H9 (cell line): ENCODE measurements around the gene TOMM22. TPM values are rescaled to one million over a fixed set of nuclear protein-coding genes. Genes with fewer than 3 reads are reported as not detected.

Experiments used
- DNase-seq: peaks from one replicate; pipeline ENCODE4 v3.0.0-alpha.2; 2017
- H2AFZ ChIP-seq: one replicate; pipeline ENCODE4 v1.6.1; 2013; ENCODE audit warnings: mild to moderate bottlenecking, low read length, control low read depth, moderate library complexity
- H2AK5ac ChIP-seq: 2 replicates; pipeline ENCODE4 v1.6.1; 2013; ENCODE audit warnings: low read length, control low read depth, mixed read lengths; ENCODE audit not compliant: insufficient read length
- H2BK120ac ChIP-seq: one replicate; pipeline ENCODE4 v1.6.1; 2013; ENCODE audit warnings: low read depth, mild to moderate bottlenecking, low read length, control low read depth, inconsistent platforms; ENCODE audit not compliant: poor library complexity, severe bottlenecking
- H2BK12ac ChIP-seq: 2 replicates; pipeline ENCODE4 v1.6.1; 2013; ENCODE audit warnings: low read length, control low read depth, mixed read lengths, low read depth; ENCODE audit not compliant: insufficient read length
- H2BK15ac ChIP-seq: 2 replicates; pipeline ENCODE4 v1.6.1; 2013; ENCODE audit warnings: low read depth, low read length, control low read depth
- H2BK20ac ChIP-seq: one replicate; pipeline ENCODE4 v1.6.1; 2013; ENCODE audit warnings: low read depth, mild to moderate bottlenecking, low read length, control low read depth, inconsistent platforms; ENCODE audit not compliant: poor library complexity, severe bottlenecking
- H2BK5ac ChIP-seq: 2 replicates; pipeline ENCODE4 v1.6.1; 2013; ENCODE audit warnings: low read length, control low read depth, mixed read lengths; ENCODE audit not compliant: insufficient read length
- H3K14ac ChIP-seq: 2 replicates; pipeline ENCODE4 v1.6.1; 2013; ENCODE audit warnings: low read length, control low read depth; ENCODE audit not compliant: insufficient read depth
- H3K18ac ChIP-seq: 2 replicates; pipeline ENCODE4 v1.6.1; 2013; ENCODE audit warnings: low read depth, mild to moderate bottlenecking, mixed read lengths, low read length, control low read depth; ENCODE audit not compliant: insufficient read length
- H3K23ac ChIP-seq: 2 replicates; pipeline ENCODE4 v1.6.1; 2013; ENCODE audit warnings: low read length, control low read depth, mixed read lengths, low read depth; ENCODE audit not compliant: insufficient read length
- H3K23me2 ChIP-seq: 2 replicates; pipeline ENCODE4 v1.6.1; 2013; ENCODE audit warnings: low read depth, mild to moderate bottlenecking, mixed read lengths, low read length, control low read depth; ENCODE audit not compliant: insufficient read length, poor library complexity, severe bottlenecking
- H3K27ac ChIP-seq: 2 replicates; pipeline ENCODE4 v1.5.1; 2013; ENCODE audit warnings: low read length, control low read depth, mixed read lengths, low read depth; ENCODE audit not compliant: insufficient read length
- H3K27me3 ChIP-seq: 2 replicates; pipeline ENCODE4 v1.6.1; 2013; ENCODE audit warnings: low read length, control low read depth, inconsistent platforms; ENCODE audit not compliant: insufficient read depth
- H3K4ac ChIP-seq: 2 replicates; pipeline ENCODE4 v1.6.1; 2013; ENCODE audit warnings: low read depth, mild to moderate bottlenecking, control low read depth, inconsistent platforms, low read length, moderate library complexity
- H3K4me1 ChIP-seq: 2 replicates; pipeline ENCODE4 v1.6.1; 2013; ENCODE audit warnings: low read length, control low read depth, inconsistent platforms; ENCODE audit not compliant: insufficient read depth
- H3K4me2 ChIP-seq: 2 replicates; pipeline ENCODE4 v1.6.1; 2013; ENCODE audit warnings: low read length, control low read depth, mixed read lengths; ENCODE audit not compliant: insufficient read length, insufficient read depth
- H3K56ac ChIP-seq: 2 replicates; pipeline ENCODE4 v1.6.1; 2013; ENCODE audit warnings: low read depth, mild to moderate bottlenecking, mixed read lengths, low read length, control low read depth; ENCODE audit not compliant: insufficient read length
- H3K79me1 ChIP-seq: 2 replicates; pipeline ENCODE4 v1.6.1; 2013; ENCODE audit warnings: low read depth, mild to moderate bottlenecking, moderate library complexity, low read length, control low read depth, inconsistent platforms; ENCODE audit not compliant: insufficient read depth, poor library complexity, severe bottlenecking
- H3K79me2 ChIP-seq: 2 replicates; pipeline ENCODE4 v1.6.1; 2013; ENCODE audit warnings: low read length, control low read depth, inconsistent platforms; ENCODE audit not compliant: insufficient read depth
- H3K9ac ChIP-seq: 2 replicates; pipeline ENCODE4 v1.6.1; 2013; ENCODE audit warnings: low read length, control low read depth, mixed read lengths; ENCODE audit not compliant: insufficient read length; ENCODE audit errors: extremely low read depth
- H3K9me3 ChIP-seq: one replicate; pipeline ENCODE4 v1.6.1; 2013; ENCODE audit warnings: low read depth, low read length, inconsistent platforms; ENCODE audit not compliant: control insufficient read depth
- H3T11ph ChIP-seq: one replicate; pipeline ENCODE4 v1.6.1; 2013; ENCODE audit warnings: mild to moderate bottlenecking, low read length, control low read depth, inconsistent platforms
- H4K20me1 ChIP-seq: one replicate; pipeline ENCODE4 v1.6.1; 2013; ENCODE audit not compliant: control insufficient read depth, insufficient read length, insufficient read depth
- H4K5ac ChIP-seq: 2 replicates; pipeline ENCODE4 v1.6.1; 2013; ENCODE audit warnings: low read depth, mild to moderate bottlenecking, mixed read lengths, low read length, control low read depth; ENCODE audit not compliant: insufficient read length
- H4K8ac ChIP-seq: replicated peaks from 2 replicates; pipeline ENCODE4 v1.6.1; 2013; ENCODE audit warnings: low read length, control low read depth, mixed read lengths, low read depth; ENCODE audit not compliant: insufficient read length
- H4K91ac ChIP-seq: 2 replicates; pipeline ENCODE4 v1.6.1; 2013; ENCODE audit warnings: low read depth, mild to moderate bottlenecking, moderate library complexity, mixed read lengths, low read length, control low read depth; ENCODE audit not compliant: insufficient read length
- H3K27ac Mint-ChIP-seq, 3 experiments: 2 replicates in 2 of 3; 3 replicates in 1 of 3; pipeline ENCODE4 v1.8.0; 2020 to 2021; ENCODE audit warnings: mixed read lengths in 3 of 3, mild to moderate bottlenecking in 1 of 3, moderate library complexity in 1 of 3
- H3K27me3 Mint-ChIP-seq: 2 replicates; pipeline ENCODE4 v1.8.0; 2021; ENCODE audit warnings: low read depth, mild to moderate bottlenecking, moderate library complexity, mixed read lengths
- H3K36me3 Mint-ChIP-seq, 3 experiments: 2 replicates in 2 of 3; 3 replicates in 1 of 3; pipeline ENCODE4 v1.8.0; 2020 to 2021; ENCODE audit warnings: low read depth in 3 of 3, mixed read lengths in 3 of 3; ENCODE audit not compliant: insufficient read depth in 1 of 3
- H3K4me1 Mint-ChIP-seq, 2 experiments: 2 replicates each; pipeline ENCODE4 v1.8.0; 2020; ENCODE audit warnings: mixed read lengths in 2 of 2
- H3K4me3 Mint-ChIP-seq, 2 experiments: 2 replicates in 1 of 2; 3 replicates in 1 of 2; pipeline ENCODE4 v1.8.0; 2020 to 2021; ENCODE audit warnings: mild to moderate bottlenecking in 2 of 2, mixed read lengths in 2 of 2, moderate library complexity in 1 of 2
- H3K9me3 Mint-ChIP-seq, 2 experiments: 2 replicates in 1 of 2; 3 replicates in 1 of 2; pipeline ENCODE4 v1.8.0; 2020; ENCODE audit warnings: mild to moderate bottlenecking in 2 of 2, mixed read lengths in 2 of 2, moderate library complexity in 1 of 2
- CTCF ChIP-seq: fragments of 200-600 bp; sonication (generic); conservative IDR thresholded peaks from 3 replicates; pipeline ENCODE4 v1.8.0; 2021; ENCODE audit warnings: antibody characterized with exemption, mild to moderate bottlenecking
- WGBS: extraction: QIAGEN DNeasy Blood & Tissue Kit; methylation state at CpG from one replicate; pipeline ENCODE4 v1.1.7; 2013; ENCODE audit warnings: missing lambda C conversion rate, low lambda C conversion rate, mixed read lengths; ENCODE audit not compliant: insufficient read length; ENCODE audit errors: extremely low coverage; 5-methylcytosine and 5-hydroxymethylcytosine counted together
- total RNA-seq: library from RNA; stranded (reverse); gene quantifications from 2 replicates; pipeline ENCODE4 v1.2.1, GENCODE V29; 2021

Gene TOMM22
- total RNA-seq, 1 experiment from 2014 or later: 128 TPM

- H3K23ac ChIP-seq: no peak overlapping the region
- Mint-ChIP-seq H3K4me3 (peak overlapping the region; percentile 88 to 97), H3K36me3 (peaks cover 5 to 15% (median 6%) of the 10 kb centered on the region in 3 experiments), H3K9me3 (peaks cover 0 to 5% of the 10 kb centered on the region in 2 experiments; a peak in 3 of 5 replicates), H3K27me3 (no peaks in the 10 kb centered on the region; the same call in 1 of the 2 replicates), H3K27ac (peak overlapping the region in 2 of 3 experiments; percentile 88 to 100; a peak in 4 of 7 replicates), H3K4me1 (peaks cover 10% of the 10 kb centered on the region in 2 experiments)
- no peak overlapping the region for H3K56ac ChIP-seq
- no peak overlapping the region for H2BK12ac ChIP-seq
- peaks cover 16% of the 10 kb centered on the region for H3K23me2 ChIP-seq
- peak overlapping the region; percentile 73 for H3K9ac ChIP-seq
- H2BK15ac ChIP-seq: no peak overlapping the region
- no peak overlapping the region for H2BK120ac ChIP-seq
- no peak overlapping the region for H2AFZ ChIP-seq
- peak overlapping the region; percentile 84 for H3K14ac ChIP-seq
- H3K4me1 ChIP-seq: no peaks in the 10 kb centered on the region
- no peaks in the 10 kb centered on the region for H3K79me1 ChIP-seq
- H3K9me3 ChIP-seq: no peaks in the 10 kb centered on the region
- H3K79me2 ChIP-seq: no peaks in the 10 kb centered on the region
- no peak for TF ChIP-seq CTCF
- H4K91ac ChIP-seq: no peak overlapping the region
- H3K4ac ChIP-seq: no peak overlapping the region
- no peak overlapping the region for H4K5ac ChIP-seq
- H3T11ph ChIP-seq: no peak overlapping the region
- H4K20me1 ChIP-seq: no peaks in the 10 kb centered on the region
- H2BK20ac ChIP-seq: no peak overlapping the region
- H2BK5ac ChIP-seq: no peak overlapping the region
- H3K27me3 ChIP-seq: no peaks in the 10 kb centered on the region
- WGBS: no CpG with 5 or more reads among the region's 16 CpGs
- peak; percentile 45 for DNase-seq
- H3K4me2 ChIP-seq: peak overlapping the region; percentile 73
- no peak overlapping the region for H3K27ac ChIP-seq
- H3K18ac ChIP-seq: peak overlapping the region; percentile 69
- no peak overlapping the region for H2AK5ac ChIP-seq
- no peak overlapping the region for H4K8ac ChIP-seq
Observed at GRCh38 chr22:38657045-38657909, 24.5 kb upstream of the TOMM22 start.
